HG03460 (cell line): ENCODE data around the gene SIK1.
"Not testable (repeated sequence)": the region's sequence is repeated elsewhere in the genome, so short reads cannot be mapped to it uniquely, and the experiment has no call there.

Experiments
- ATAC-seq: cut with Tn5 transposase; IDR thresholded peaks from one replicate; pipeline ENCODE4 v1.9.1; 2021; ENCODE audit not compliant: unreplicated experiment

SIK1 gene

GRCh38 chr21:43426404-43427241 is at the start of gene SIK1:
TSS of gene SIK1 (minus strand) at chr21:43427131. CDS start at chr21:43426178, 953 bp downstream.
- peak; percentile 4 for ATAC-seq

- ATAC-seq: not testable (repeated sequence)
Observed at GRCh38 chr21:43471597-43472242, 44.8 kb upstream of the SIK1 start.

- ATAC-seq: not testable (repeated sequence)
Observed at GRCh38 chr21:43469719-43470458, 43.0 kb upstream of the SIK1 start.

GRCh38 chr21:43467785-43468184 is 40.9 kb upstream of the SIK1 start:
- no peak for ATAC-seq

- ATAC-seq: not testable (repeated sequence)
Observed at GRCh38 chr21:43465159-43465558, 38.2 kb upstream of the SIK1 start.

- not testable (repeated sequence) for ATAC-seq
Observed at GRCh38 chr21:43463498-43464261, 36.7 kb upstream of the SIK1 start.

- not testable (repeated sequence) for ATAC-seq
Observed at GRCh38 chr21:43462932-43463331, 36.0 kb upstream of the SIK1 start.

- not testable (repeated sequence) for ATAC-seq
Observed at GRCh38 chr21:43460475-43460874, 33.5 kb upstream of the SIK1 start.

GRCh38 chr21:43458995-43459394 is 32.1 kb upstream of the SIK1 start:
- ATAC-seq: not testable (repeated sequence)

- not testable (repeated sequence) for ATAC-seq
Observed at GRCh38 chr21:43456616-43457314, 29.8 kb upstream of the SIK1 start.

- ATAC-seq: not testable (repeated sequence)
Observed at GRCh38 chr21:43455717-43456116, 28.8 kb upstream of the SIK1 start.

GRCh38 chr21:43454176-43454575 is 27.2 kb upstream of the SIK1 start:
- not testable (repeated sequence) for ATAC-seq

GRCh38 chr21:43451850-43452249 is 24.9 kb upstream of the SIK1 start:
- not testable (repeated sequence) for ATAC-seq

GRCh38 chr21:43450287-43450686 is 23.4 kb upstream of the SIK1 start:
- not testable (repeated sequence) for ATAC-seq

GRCh38 chr21:43447353-43447977 is 20.5 kb upstream of the SIK1 start:
- ATAC-seq: not testable (repeated sequence)

- not testable (repeated sequence) for ATAC-seq
Observed at GRCh38 chr21:43446277-43446932, 19.5 kb upstream of the SIK1 start.

- not testable (repeated sequence) for ATAC-seq
Observed at GRCh38 chr21:43444524-43444923, 17.6 kb upstream of the SIK1 start.

- ATAC-seq: not testable (repeated sequence)
Observed at GRCh38 chr21:43442571-43442970, 15.6 kb upstream of the SIK1 start.
